BLaER1 (cell line): Measurements from ENCODE around the gene BEX1.
"Not testable (repeated sequence)": the region's sequence is repeated elsewhere in the genome, so short reads cannot be mapped to it uniquely, and the experiment has no call there.

ENCODE experiments used
- H3K27ac ChIP-seq: shearing (Covaris generic); formaldehyde crosslinking; 2 replicates; pipeline ENCODE4 v1.8.1; 2022
- H3K27me3 ChIP-seq: shearing (Covaris generic); formaldehyde crosslinking; 2 replicates; pipeline ENCODE4 v1.8.1; 2022
- H3K36me3 ChIP-seq: shearing (Covaris generic); formaldehyde crosslinking; 2 replicates; pipeline ENCODE4 v1.8.1; 2022
- H3K4me1 ChIP-seq: shearing (Covaris generic); formaldehyde crosslinking; 2 replicates; pipeline ENCODE4 v1.8.1; 2022
- H3K4me2 ChIP-seq: shearing (Covaris generic); formaldehyde crosslinking; 2 replicates; pipeline ENCODE4 v1.8.1; 2022
- H3K4me3 ChIP-seq: shearing (Covaris generic); formaldehyde crosslinking; 2 replicates; pipeline ENCODE4 v1.8.1; 2022
- H3K9ac ChIP-seq: shearing (Covaris generic); formaldehyde crosslinking; 2 replicates; pipeline ENCODE4 v1.8.1; 2022
- H3K9me3 ChIP-seq: shearing (Covaris generic); formaldehyde crosslinking; 2 replicates; pipeline ENCODE4 v1.8.1; 2022
- H4K20me1 ChIP-seq: shearing (Covaris generic); formaldehyde crosslinking; 2 replicates; pipeline ENCODE4 v1.8.1; 2022
- Cebpa-rat ChIP-seq: shearing (Covaris generic); IDR thresholded peaks from 2 replicates; pipeline ENCODE4 v1.8.1; 2022

BEX1 gene

DNA sequence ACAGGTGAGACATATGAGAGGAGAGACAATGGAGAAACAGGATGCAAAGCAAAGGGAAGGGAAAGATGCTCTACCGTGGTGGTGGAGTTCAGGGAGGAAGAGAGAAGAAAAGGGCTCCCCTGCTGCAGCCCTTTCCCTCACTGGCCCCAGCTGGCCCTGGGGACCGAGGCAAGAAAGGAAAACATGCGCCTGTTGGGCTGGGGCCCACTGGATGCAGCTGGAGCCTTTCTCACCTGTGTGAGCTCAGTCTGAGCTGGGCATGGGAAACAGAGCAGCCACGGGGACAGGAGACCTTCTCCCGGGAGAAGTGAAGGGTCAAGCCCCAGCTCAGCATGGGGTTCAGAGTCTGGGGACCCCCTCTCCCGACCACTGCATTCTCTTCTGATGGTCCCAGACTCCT is 17.1 kb upstream of the BEX1 start:
- no peak overlapping the region for H3K9ac ChIP-seq
- no peaks in the 10 kb centered on the region for H3K4me1 ChIP-seq
- no peaks in the 10 kb centered on the region for H3K9me3 ChIP-seq
- H4K20me1 ChIP-seq, result no peaks in the 10 kb centered on the region
- no peaks in the 10 kb centered on the region for H3K36me3 ChIP-seq
- no peak overlapping the region for H3K4me3 ChIP-seq
- H3K4me2 ChIP-seq, result no peak overlapping the region
- no peak overlapping the region for H3K27ac ChIP-seq
- TF ChIP-seq Cebpa-rat, result no peak
- 0 out of 2 replicates have a peak, but pooled peaks cover 4% of the 10 kb centered on the region for H3K27me3 ChIP-seq

DNA sequence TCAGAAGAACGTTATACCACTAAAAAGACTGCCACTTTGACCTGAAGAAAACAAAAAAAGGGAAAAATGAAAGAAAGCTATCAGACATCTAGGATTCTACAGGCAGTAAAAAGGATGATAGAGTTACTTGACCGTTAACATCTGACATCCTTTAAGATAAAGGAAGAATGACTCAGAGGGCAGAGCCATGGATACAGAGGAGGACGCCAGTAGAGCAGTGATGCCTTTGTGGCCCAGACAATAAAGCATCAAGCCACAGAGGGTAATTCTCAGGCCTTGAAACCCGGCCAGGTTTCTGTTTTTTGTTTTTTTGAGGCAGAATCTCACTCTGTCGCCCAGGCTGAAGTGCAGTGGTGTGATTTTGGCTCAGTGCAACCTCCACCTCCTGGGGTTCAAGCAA is 9.5 kb upstream of the BEX1 start:
- Histone ChIP-seq H4K20me1 (no peaks in the 10 kb centered on the region), H3K27ac (no peak overlapping the region), H3K9me3 (no peaks in the 10 kb centered on the region), H3K36me3 (no peaks in the 10 kb centered on the region), H3K9ac (no peak overlapping the region), H3K4me1 (no peaks in the 10 kb centered on the region), H3K27me3 (no peaks in the 10 kb centered on the region), H3K4me2 (no peak overlapping the region), H3K4me3 (no peak overlapping the region)
- no peak for TF ChIP-seq Cebpa-rat

DNA sequence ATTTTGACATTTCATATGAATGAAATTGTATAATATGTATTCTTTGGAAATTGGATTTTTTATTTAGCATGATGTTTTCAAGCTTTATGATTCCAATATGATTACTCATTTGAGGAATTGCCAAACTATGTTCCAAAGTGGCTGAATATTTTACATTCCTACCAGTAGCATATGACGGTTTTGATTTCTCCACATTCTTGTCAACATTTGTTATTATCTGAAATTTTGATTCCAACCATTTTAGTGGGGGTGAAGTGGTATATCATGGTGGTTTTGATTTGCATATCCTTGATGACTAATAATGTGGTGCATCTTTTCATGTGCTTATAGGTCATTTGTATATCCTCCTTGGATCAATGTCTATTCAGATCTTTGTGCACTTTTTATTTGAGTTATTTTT is 2.6 kb upstream of the BEX1 start:
- no peak overlapping the region for H3K4me2 ChIP-seq
- no peaks in the 10 kb centered on the region for H3K36me3 ChIP-seq
- peaks cover 7% of the 10 kb centered on the region; the same call in 1 of the 2 replicates for H3K9me3 ChIP-seq
- H3K9ac ChIP-seq, result no peak overlapping the region
- no peak for TF ChIP-seq Cebpa-rat
- H4K20me1 ChIP-seq, result no peaks in the 10 kb centered on the region
- no peak overlapping the region for H3K4me3 ChIP-seq
- no peaks in the 10 kb centered on the region for H3K4me1 ChIP-seq
- H3K27ac ChIP-seq, result no peak overlapping the region
- no peaks in the 10 kb centered on the region for H3K27me3 ChIP-seq

DNA sequence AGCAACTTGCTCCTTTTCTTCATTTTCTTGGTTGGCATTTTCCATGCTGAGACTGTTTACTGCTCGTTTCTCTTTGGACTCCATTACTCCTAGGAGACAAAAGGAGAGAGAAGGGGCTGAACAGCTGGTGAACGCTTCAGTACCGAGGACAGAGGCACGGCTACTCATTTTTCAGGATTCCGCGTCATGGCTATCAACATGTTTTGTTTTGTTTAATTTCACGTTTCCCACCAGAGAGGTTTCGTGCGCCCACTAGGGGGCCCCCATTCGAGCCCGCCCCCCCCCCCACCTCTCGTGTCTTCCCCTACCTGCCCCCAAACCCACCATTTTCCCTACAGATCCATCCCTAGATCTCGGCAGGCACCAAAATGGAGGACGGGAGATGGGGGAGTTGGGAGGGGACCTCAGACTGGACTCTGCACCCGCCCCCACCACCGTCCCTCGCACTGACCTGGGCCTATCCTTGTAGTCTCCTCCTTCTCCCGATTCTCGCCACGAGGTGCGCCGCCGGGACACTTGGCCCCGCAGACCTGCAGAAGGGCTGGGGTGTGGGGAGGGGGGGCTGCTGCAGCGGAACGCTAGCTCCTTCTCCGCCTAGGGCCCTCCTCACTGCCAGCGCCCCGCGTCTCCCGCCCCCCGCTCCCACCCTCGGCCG is 653 bp downstream of the BEX1 start:
- TF ChIP-seq Cebpa-rat, result no peak
- H3K4me3 ChIP-seq, result no peak overlapping the region
- H3K9me3 ChIP-seq, result peaks cover 7% of the 10 kb centered on the region; the same call in 1 of the 2 replicates
- H3K36me3 ChIP-seq, result no peaks in the 10 kb centered on the region
- H4K20me1 ChIP-seq, result no peaks in the 10 kb centered on the region
- H3K4me1 ChIP-seq, result no peaks in the 10 kb centered on the region
- no peak overlapping the region for H3K27ac ChIP-seq
- H3K27me3 ChIP-seq, result no peaks in the 10 kb centered on the region
- H3K9ac ChIP-seq, result no peak overlapping the region
- no peak overlapping the region for H3K4me2 ChIP-seq

DNA sequence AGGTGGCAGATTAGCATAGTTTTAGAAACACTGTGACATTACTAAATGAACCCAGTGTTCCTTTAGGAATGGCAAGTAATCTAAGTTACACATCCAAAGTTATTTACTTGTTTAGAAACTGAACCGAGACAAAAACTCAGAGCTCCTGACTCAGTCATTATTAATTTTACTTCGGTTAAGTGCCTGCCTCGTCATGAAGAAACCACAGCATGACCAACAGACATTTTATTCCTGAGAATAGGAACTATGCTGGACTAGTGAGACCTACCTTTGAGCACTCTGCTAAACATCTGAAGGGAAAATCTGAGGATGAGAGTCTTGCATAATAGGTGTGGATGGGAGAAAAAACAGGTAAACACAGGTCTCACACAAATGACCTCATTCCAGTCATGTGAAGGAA is 2.5 kb downstream of the BEX1 start:
- no peak overlapping the region for H3K4me3 ChIP-seq
- H3K4me2 ChIP-seq, result no peak overlapping the region
- no peaks in the 10 kb centered on the region for H3K36me3 ChIP-seq
- H3K4me1 ChIP-seq, result no peaks in the 10 kb centered on the region
- no peak overlapping the region for H3K9ac ChIP-seq
- peaks cover 7% of the 10 kb centered on the region; the same call in 1 of the 2 replicates for H3K9me3 ChIP-seq
- H3K27ac ChIP-seq, result no peak overlapping the region
- no peak for TF ChIP-seq Cebpa-rat
- no peaks in the 10 kb centered on the region for H4K20me1 ChIP-seq
- H3K27me3 ChIP-seq, result no peaks in the 10 kb centered on the region

DNA sequence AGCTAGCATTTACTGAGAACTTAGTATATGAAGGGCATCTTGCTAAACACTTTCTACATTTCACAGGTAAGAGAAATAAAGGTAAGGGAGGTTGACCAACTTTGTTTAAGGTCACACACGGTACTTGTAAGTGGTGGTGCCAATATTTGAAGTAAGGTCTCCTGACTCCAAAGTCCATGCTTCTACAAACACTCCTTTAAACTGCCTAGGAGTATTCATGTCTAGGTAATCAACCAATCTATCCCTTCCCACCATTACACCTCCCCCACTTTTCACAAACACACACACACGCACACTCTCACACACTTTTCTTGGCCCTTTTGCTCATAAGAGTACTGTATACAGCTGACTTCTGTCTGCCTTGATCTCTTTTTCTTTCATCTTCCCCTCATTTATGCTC is 7.1 kb downstream of the BEX1 start:
- no peaks in the 10 kb centered on the region for H3K4me1 ChIP-seq
- no peaks in the 10 kb centered on the region for H3K36me3 ChIP-seq
- no peak for TF ChIP-seq Cebpa-rat
- no peaks in the 10 kb centered on the region for H3K9me3 ChIP-seq
- no peak overlapping the region for H3K4me2 ChIP-seq
- H3K4me3 ChIP-seq, result no peak overlapping the region
- 0 out of 2 replicates have a peak, but pooled peaks cover 5% of the 10 kb centered on the region for H3K27me3 ChIP-seq
- H3K27ac ChIP-seq, result no peak overlapping the region
- no peak overlapping the region for H3K9ac ChIP-seq
- no peaks in the 10 kb centered on the region for H4K20me1 ChIP-seq

DNA sequence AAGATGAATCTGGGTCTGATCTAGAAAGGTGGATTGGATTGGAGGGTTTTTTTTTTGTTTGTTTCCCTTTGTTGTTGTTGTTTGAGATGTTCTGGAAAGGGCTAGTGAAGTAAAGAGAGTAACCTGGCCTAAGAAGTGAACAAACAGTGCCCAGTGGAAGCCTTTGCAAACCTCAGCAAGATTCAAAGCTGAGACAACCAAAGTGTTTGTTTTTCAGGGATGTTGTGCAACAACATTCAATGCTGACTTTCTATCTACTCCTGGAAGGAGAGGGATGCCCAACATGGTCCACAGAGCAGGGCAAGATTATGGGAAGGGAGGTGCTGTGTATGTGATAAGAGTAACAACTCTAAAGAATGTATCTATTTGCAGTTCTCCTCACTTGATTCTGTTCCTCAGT is 11.3 kb downstream of the BEX1 start:
- Histone ChIP-seq H4K20me1 (no peaks in the 10 kb centered on the region), H3K9me3 (no peaks in the 10 kb centered on the region), H3K4me1 (no peaks in the 10 kb centered on the region), H3K27me3 (0 out of 2 replicates have a peak, but pooled peaks cover 5% of the 10 kb centered on the region), H3K9ac (no peak overlapping the region), H3K27ac (no peak overlapping the region), H3K36me3 (no peaks in the 10 kb centered on the region), H3K4me2 (no peak overlapping the region), H3K4me3 (no peak overlapping the region)
- TF ChIP-seq Cebpa-rat, result no peak

DNA sequence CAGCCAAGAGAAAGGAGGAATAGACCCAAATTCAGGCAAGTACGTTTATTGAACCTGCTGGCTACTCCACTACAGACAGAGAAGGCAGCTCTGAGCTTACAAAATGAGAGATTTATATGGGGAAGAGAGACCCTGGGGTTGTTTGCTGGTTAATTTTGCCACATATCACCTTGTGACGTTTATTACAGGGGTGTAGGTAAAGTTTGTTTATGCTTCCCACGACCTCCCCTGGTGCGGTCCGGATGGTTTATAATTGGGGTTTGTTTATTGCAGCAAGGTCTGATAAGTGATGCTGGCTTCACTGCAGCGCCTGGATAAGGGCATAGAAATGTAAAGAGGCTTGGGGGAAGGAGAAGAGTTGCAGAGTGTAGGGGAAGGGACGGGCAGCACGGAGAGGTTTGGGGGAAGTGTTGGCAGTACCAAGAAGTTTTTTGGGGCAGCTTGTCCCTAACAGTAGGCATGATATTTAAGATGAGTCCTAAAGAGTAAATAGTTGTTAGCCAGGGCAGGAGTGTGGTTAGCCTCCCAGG is 12.6 kb downstream of the BEX1 start:
- no peak overlapping the region for H3K9ac ChIP-seq
- no peaks in the 10 kb centered on the region for H3K36me3 ChIP-seq
- no peak for TF ChIP-seq Cebpa-rat
- no peaks in the 10 kb centered on the region for H3K4me1 ChIP-seq
- H3K4me2 ChIP-seq, result no peak overlapping the region
- H3K9me3 ChIP-seq, result peaks cover 4% of the 10 kb centered on the region; the same call in 1 of the 2 replicates
- H3K27me3 ChIP-seq, result 0 out of 2 replicates have a peak, but pooled peaks cover 5% of the 10 kb centered on the region
- no peaks in the 10 kb centered on the region for H4K20me1 ChIP-seq
- H3K27ac ChIP-seq, result no peak overlapping the region
- no peak overlapping the region for H3K4me3 ChIP-seq

DNA sequence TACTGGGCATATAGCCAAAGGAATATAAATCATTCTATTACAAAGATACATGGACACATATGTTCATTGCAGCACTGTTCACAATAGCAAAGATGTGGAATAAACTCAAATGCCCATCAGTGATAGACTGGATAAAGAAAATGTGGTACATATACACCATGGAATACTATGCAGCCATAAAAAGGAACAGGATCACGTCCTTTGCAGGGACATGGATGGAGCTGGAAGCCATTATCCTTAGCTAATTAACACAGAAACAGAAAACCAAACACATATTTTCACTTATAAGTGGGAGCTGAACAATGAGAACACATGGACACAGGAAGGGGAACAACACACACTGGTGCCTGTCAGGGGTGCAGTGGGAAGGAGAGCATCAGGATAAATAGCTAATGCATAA is 30.6 kb downstream of the BEX1 start:
- not testable (repeated sequence) for H3K27ac ChIP-seq, H3K9me3 ChIP-seq, H3K4me3 ChIP-seq, H3K9ac ChIP-seq, H3K36me3 ChIP-seq, H3K4me2 ChIP-seq, H4K20me1 ChIP-seq, H3K27me3 ChIP-seq, H3K4me1 ChIP-seq

DNA sequence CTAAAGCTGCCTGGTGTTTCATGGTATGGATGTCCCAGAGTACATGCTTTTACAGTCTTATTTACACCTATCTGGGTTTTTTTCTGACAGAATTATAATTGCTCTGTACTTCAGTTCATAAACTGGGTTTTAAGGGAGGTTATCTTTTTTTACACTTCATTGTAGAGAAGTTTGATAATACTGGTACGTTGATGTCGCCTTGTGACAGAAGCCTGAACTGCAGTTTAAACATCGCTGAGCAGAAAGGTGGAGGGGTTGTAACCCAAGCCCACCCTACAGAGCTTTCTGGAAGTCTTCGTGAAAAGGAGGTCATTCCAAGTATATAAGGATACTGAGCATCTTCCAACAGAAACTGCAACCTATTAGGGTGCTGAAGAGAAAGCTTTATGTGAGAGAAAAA is 46.4 kb downstream of the BEX1 start:
- no peaks in the 10 kb centered on the region for H3K4me1 ChIP-seq
- H3K9me3 ChIP-seq, result no peaks in the 10 kb centered on the region
- H3K36me3 ChIP-seq, result no peaks in the 10 kb centered on the region
- no peak overlapping the region for H3K4me3 ChIP-seq
- H4K20me1 ChIP-seq, result no peaks in the 10 kb centered on the region
- H3K4me2 ChIP-seq, result no peak overlapping the region
- no peak overlapping the region for H3K27ac ChIP-seq
- no peaks in the 10 kb centered on the region for H3K27me3 ChIP-seq
- no peak for TF ChIP-seq Cebpa-rat
- no peak overlapping the region for H3K9ac ChIP-seq

DNA sequence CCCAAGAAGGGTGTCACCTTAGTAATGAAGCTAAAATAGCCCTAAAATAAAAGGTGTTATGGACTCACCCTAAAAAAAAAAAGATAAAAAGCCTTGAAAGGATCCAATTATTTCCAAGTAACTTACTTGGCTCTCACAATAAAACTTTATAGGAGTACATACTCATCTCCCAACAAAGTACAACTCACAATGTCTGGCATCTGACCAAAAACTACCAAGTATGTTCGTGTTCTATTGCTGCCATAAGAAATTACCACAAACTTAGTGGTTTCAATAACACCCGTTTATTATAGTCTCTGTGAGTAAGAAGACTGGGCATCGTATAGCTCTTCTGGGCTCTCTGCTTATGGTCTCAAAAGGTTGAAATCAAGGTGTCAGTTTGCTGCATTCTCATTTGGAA is 51.0 kb downstream of the BEX1 start:
- Histone ChIP-seq H4K20me1 (no peaks in the 10 kb centered on the region), H3K9ac (no peak overlapping the region), H3K27ac (no peak overlapping the region), H3K4me2 (no peak overlapping the region), H3K4me3 (no peak overlapping the region), H3K36me3 (no peaks in the 10 kb centered on the region), H3K9me3 (no peaks in the 10 kb centered on the region), H3K4me1 (no peaks in the 10 kb centered on the region), H3K27me3 (no peaks in the 10 kb centered on the region)
- TF ChIP-seq Cebpa-rat, result no peak
